Astrocyte (in vitro differentiated cells and primary cell): Measurements from ENCODE around the gene UBAC2. TPM values are rescaled to one million over a fixed set of nuclear protein-coding genes. Genes with fewer than 3 reads are reported as not detected.

Source experiments
- DNase-seq: peaks from one replicate; pipeline ENCODE4 v3.0.0-alpha.2; 2010; ENCODE audit warnings: low read depth
- FAIRE-seq: peaks from 2 replicates; lab custom pipeline; 2011; peaks lifted over from hg19 to GRCh38; lab: Jason Lieb, UNC
- H2AFZ ChIP-seq: 2 replicates; pipeline ENCODE4 v1.6.0; 2012; ENCODE audit warnings: low read depth, low read length, inconsistent platforms
- H3K27ac ChIP-seq: 2 replicates; pipeline ENCODE4 v1.5.1; 2011; ENCODE audit warnings: low read depth, low read length, inconsistent platforms
- H3K27me3 ChIP-seq: 2 replicates; pipeline ENCODE4 v1.6.0; 2011; ENCODE audit warnings: low read length, inconsistent platforms; ENCODE audit not compliant: insufficient read depth
- H3K36me3 ChIP-seq: 2 replicates; pipeline ENCODE4 v1.5.1; 2011; ENCODE audit warnings: low read length, inconsistent platforms; ENCODE audit not compliant: insufficient read depth
- H3K4me1 ChIP-seq: 2 replicates; pipeline ENCODE4 v1.5.1; 2011; ENCODE audit warnings: low read length, inconsistent platforms; ENCODE audit not compliant: insufficient read depth
- H3K4me2 ChIP-seq: 2 replicates; pipeline ENCODE4 v1.6.0; 2012; ENCODE audit warnings: low read length, inconsistent platforms
- H3K4me3 ChIP-seq: 2 replicates; pipeline ENCODE4 v1.5.1; 2011; ENCODE audit warnings: low read depth, mild to moderate bottlenecking, low read length, inconsistent platforms; ENCODE audit not compliant: insufficient read depth
- H3K79me2 ChIP-seq: 2 replicates; pipeline ENCODE4 v1.6.0; 2012; ENCODE audit warnings: mild to moderate bottlenecking, low read length, inconsistent platforms; ENCODE audit not compliant: insufficient read depth
- H3K9ac ChIP-seq: 2 replicates; pipeline ENCODE4 v1.6.0; 2012; ENCODE audit warnings: mild to moderate bottlenecking, low read length, inconsistent platforms
- H3K9me3 ChIP-seq: 2 replicates; pipeline ENCODE4 v1.5.1; 2012; ENCODE audit warnings: low read depth, mild to moderate bottlenecking, low read length, inconsistent platforms; ENCODE audit not compliant: insufficient read depth
- H4K20me1 ChIP-seq: 2 replicates; pipeline ENCODE4 v1.6.0; 2012; ENCODE audit warnings: low read length, inconsistent platforms; ENCODE audit not compliant: insufficient read depth
- H3K27ac Mint-ChIP-seq: one replicate; pipeline ENCODE4 v1.8.0; 2021; ENCODE audit warnings: mild to moderate bottlenecking, mixed read lengths; ENCODE audit not compliant: unreplicated experiment
- H3K27me3 Mint-ChIP-seq: one replicate; pipeline ENCODE4 v1.8.0; 2021; ENCODE audit warnings: low read depth, mixed read lengths; ENCODE audit not compliant: unreplicated experiment
- H3K36me3 Mint-ChIP-seq: one replicate; pipeline ENCODE4 v1.8.0; 2021; ENCODE audit warnings: low read depth, mixed read lengths; ENCODE audit not compliant: unreplicated experiment
- H3K4me1 Mint-ChIP-seq: one replicate; pipeline ENCODE4 v1.8.0; 2021; ENCODE audit warnings: low read depth, mixed read lengths; ENCODE audit not compliant: unreplicated experiment
- H3K4me3 Mint-ChIP-seq: one replicate; pipeline ENCODE4 v1.8.0; 2021; ENCODE audit warnings: mild to moderate bottlenecking, moderate library complexity, mixed read lengths; ENCODE audit not compliant: unreplicated experiment
- H3K9me3 Mint-ChIP-seq: one replicate; pipeline ENCODE4 v1.8.0; 2021; ENCODE audit warnings: mild to moderate bottlenecking, mixed read lengths; ENCODE audit not compliant: unreplicated experiment
- CTCF ChIP-seq: IDR thresholded peaks from 2 replicates; pipeline ENCODE4 v1.5.1; 2011; ENCODE audit warnings: low read depth, mild to moderate bottlenecking, inconsistent platforms, low read length, moderate library complexity; ENCODE audit not compliant: insufficient read depth
- EZH2 ChIP-seq: IDR thresholded peaks from 2 replicates; pipeline ENCODE4 v1.6.1; 2012; ENCODE audit warnings: mild to moderate bottlenecking, low read length, inconsistent platforms; ENCODE audit not compliant: insufficient read depth
- total RNA-seq: library from RNA; stranded (reverse); gene quantifications from 2 replicates; pipeline ENCODE4 v1.2.1, GENCODE V29; 2021

UBAC2 gene
- total RNA-seq, 1 donor from 2014 or later: 61.0 TPM

- FAIRE-seq (no peak), DNase-seq (no peak)
- Histone ChIP-seq H3K9me3 (no peaks in the 10 kb centered on the region), H3K4me1 (no peaks in the 10 kb centered on the region), H3K4me2 (no peak overlapping the region), H3K4me3 (no peak overlapping the region), H3K27me3 (peaks cover 10% of the 10 kb centered on the region), H2AFZ (no peak overlapping the region), H3K9ac (no peak overlapping the region), H3K36me3 (no peaks in the 10 kb centered on the region), H3K27ac (no peak overlapping the region), H4K20me1 (no peaks in the 10 kb centered on the region), H3K79me2 (no peaks in the 10 kb centered on the region)
- Mint-ChIP-seq H3K27me3 (peaks cover 18% of the 10 kb centered on the region), H3K4me3 (no peak overlapping the region), H3K4me1 (no peaks in the 10 kb centered on the region), H3K9me3 (peaks cover 11% of the 10 kb centered on the region), H3K36me3 (no peaks in the 10 kb centered on the region), H3K27ac (no peak overlapping the region)
- TF ChIP-seq EZH2 (no peak), CTCF (no peak)
Observed at GRCh38 chr13:99173606-99174005, 27.0 kb upstream of the UBAC2 start.

GRCh38 chr13:99174533-99175100 is 26.0 kb upstream of the UBAC2 start:
- H3K4me2 ChIP-seq: no peak overlapping the region
- H3K4me3 ChIP-seq: no peak overlapping the region
- Mint-ChIP-seq H3K27ac (no peak overlapping the region), H3K9me3 (peaks cover 10% of the 10 kb centered on the region), H3K27me3 (peaks cover 17% of the 10 kb centered on the region), H3K4me1 (no peaks in the 10 kb centered on the region), H3K4me3 (no peak overlapping the region), H3K36me3 (peaks cover 2% of the 10 kb centered on the region)
- H3K27me3 ChIP-seq: peaks cover 15% of the 10 kb centered on the region
- no peak overlapping the region for H3K9ac ChIP-seq
- H3K27ac ChIP-seq: no peak overlapping the region
- H3K4me1 ChIP-seq: no peaks in the 10 kb centered on the region
- H3K9me3 ChIP-seq: no peaks in the 10 kb centered on the region
- DNase-seq: no peak
- no peaks in the 10 kb centered on the region for H4K20me1 ChIP-seq
- no peaks in the 10 kb centered on the region for H3K79me2 ChIP-seq
- TF ChIP-seq CTCF (no peak), EZH2 (no peak)
- no peak overlapping the region for H2AFZ ChIP-seq
- no peaks in the 10 kb centered on the region for H3K36me3 ChIP-seq
- FAIRE-seq: no peak
